ENCODE data around the gene AMIGO2.

AMIGO2 gene

GRCh38 chr12:47073951-47074350 lies 5.8 kb downstream of the AMIGO2 start:
- Histone ChIP-seq H3K9me3 (ENCODE audit: control extremely low read depth in 1 of 5, control insufficient read depth in 4 of 5, insufficient read depth in 2 of 5, low read depth in 1 of 5, low read length in 4 of 5) (no peaks in the 10 kb centered on the region), H3K36me3 (ENCODE audit: control insufficient read depth in 4 of 4, insufficient read depth in 4 of 4, low read length in 3 of 4) (no peaks in the 10 kb centered on the region), H3K27ac (ENCODE audit: insufficient read depth in 1 of 2, low read depth in 1 of 2, low read length in 2 of 2, poor library complexity in 1 of 2, severe bottlenecking in 2 of 2) (no peak overlapping the region), H3K27me3 (replicated peaks in 2 of 5; ENCODE audit: control insufficient read depth in 4 of 5, insufficient read depth in 5 of 5, low read length in 4 of 5) (peaks cover 0 to 9% (median 2%) of the 10 kb centered on the region in 5 experiments), H3K4me3 (ENCODE audit: control insufficient read depth in 1 of 7, extremely low read depth in 1 of 7, insufficient read depth in 4 of 7, low read depth in 2 of 7, low read length in 6 of 7) (no peak overlapping the region), H3K4me1 (ENCODE audit: control extremely low read depth in 1 of 4, control insufficient read depth in 4 of 4, insufficient read depth in 4 of 4, low read length in 3 of 4) (peaks cover 3 to 8% (median 5%) of the 10 kb centered on the region in 4 experiments)
- ChIA-PET POLR2A (no interaction called here), CTCF (interaction anchor here (1.0 to 1.4 kb wide), 2 partner anchors 233 to 323 kb away, joined by 3 to 4 read pairs; no protein-coding TSS in a partner anchor)
- no peak for DNase-seq
- WGBS (ENCODE audit: insufficient coverage), result 100% methylated on average over 1 of the region's 3 CpGs

- Histone ChIP-seq H3K27ac (ENCODE audit: insufficient read depth in 1 of 2, low read depth in 1 of 2, low read length in 2 of 2, poor library complexity in 1 of 2, severe bottlenecking in 2 of 2) (no peak overlapping the region), H3K36me3 (ENCODE audit: control insufficient read depth in 4 of 4, insufficient read depth in 4 of 4, low read length in 3 of 4) (no peaks in the 10 kb centered on the region), H3K9me3 (ENCODE audit: control extremely low read depth in 1 of 5, control insufficient read depth in 4 of 5, insufficient read depth in 2 of 5, low read depth in 1 of 5, low read length in 4 of 5) (no peaks in the 10 kb centered on the region), H3K4me1 (ENCODE audit: control extremely low read depth in 1 of 4, control insufficient read depth in 4 of 4, insufficient read depth in 4 of 4, low read length in 3 of 4) (no peaks in the 10 kb centered on the region), H3K27me3 (replicated peaks in 2 of 5; ENCODE audit: control insufficient read depth in 4 of 5, insufficient read depth in 5 of 5, low read length in 4 of 5) (peaks cover 0 to 1% (median 0%) of the 10 kb centered on the region in 5 experiments), H3K4me3 (ENCODE audit: control insufficient read depth in 1 of 7, extremely low read depth in 1 of 7, insufficient read depth in 4 of 7, low read depth in 2 of 7, low read length in 6 of 7) (no peak overlapping the region)
- CTCF ChIA-PET, result interaction anchor here (0.6 to 4.9 kb wide), 17 partner anchors 8 to 599 kb away, joined by 3 to 28 read pairs (median 3); partner anchors contain the start of genes AMIGO2 and PCED1B
- POLR2A ChIA-PET, result no interaction called here
- WGBS (ENCODE audit: insufficient coverage), result 61% methylated on average over 3 of the region's 5 CpGs
- DNase-seq, result peak; percentile 20 to 50 (median 47)
These were observed 8.4 kb downstream of the AMIGO2 start for GRCh38 chr12:47071241-47071852.

- 100% methylated on average over 1 of the region's 1 CpG for WGBS (ENCODE audit: insufficient coverage)
These were observed 9.4 kb downstream of the AMIGO2 start for GRCh38 chr12:47070310-47070709.

GRCh38 chr12:47068539-47068938 lies 11.2 kb downstream of the AMIGO2 start:
- WGBS (ENCODE audit: insufficient coverage), result 94% methylated on average over 6 of the region's 6 CpGs
- Histone ChIP-seq H3K4me1 (ENCODE audit: control extremely low read depth in 1 of 4, control insufficient read depth in 4 of 4, insufficient read depth in 4 of 4, low read length in 3 of 4) (no peaks in the 10 kb centered on the region), H3K27ac (ENCODE audit: insufficient read depth in 1 of 2, low read depth in 1 of 2, low read length in 2 of 2, poor library complexity in 1 of 2, severe bottlenecking in 2 of 2) (no peak overlapping the region), H3K9me3 (ENCODE audit: control extremely low read depth in 1 of 5, control insufficient read depth in 4 of 5, insufficient read depth in 2 of 5, low read depth in 1 of 5, low read length in 4 of 5) (no peaks in the 10 kb centered on the region), H3K27me3 (replicated peaks in 2 of 5; ENCODE audit: control insufficient read depth in 4 of 5, insufficient read depth in 5 of 5, low read length in 4 of 5) (no peaks in the 10 kb centered on the region), H3K36me3 (ENCODE audit: control insufficient read depth in 4 of 4, insufficient read depth in 4 of 4, low read length in 3 of 4) (no peaks in the 10 kb centered on the region), H3K4me3 (ENCODE audit: control insufficient read depth in 1 of 7, extremely low read depth in 1 of 7, insufficient read depth in 4 of 7, low read depth in 2 of 7, low read length in 6 of 7) (no peak overlapping the region)
- DNase-seq, result no peak
- CTCF ChIA-PET, result interaction anchor here (1.0 to 4.9 kb wide), 5 partner anchors 10 to 329 kb away, joined by 3 to 23 read pairs (median 4); partner anchors contain the start of genes AMIGO2 and PCED1B
- POLR2A ChIA-PET, result no interaction called here

More at GRCh38 chr12:47070310-47070709, 9.4 kb downstream of the AMIGO2 start:
- peaks cover 0 to 1% (median 0%) of the 10 kb centered on the region in 5 experiments for H3K27me3 ChIP-seq (replicated peaks in 2 of 5; ENCODE audit: control insufficient read depth in 4 of 5, insufficient read depth in 5 of 5, low read length in 4 of 5)
- no peaks in the 10 kb centered on the region for H3K36me3 ChIP-seq (ENCODE audit: control insufficient read depth in 4 of 4, insufficient read depth in 4 of 4, low read length in 3 of 4)
- no peaks in the 10 kb centered on the region for H3K4me1 ChIP-seq (ENCODE audit: control extremely low read depth in 1 of 4, control insufficient read depth in 4 of 4, insufficient read depth in 4 of 4, low read length in 3 of 4)
- H3K4me3 ChIP-seq (ENCODE audit: control insufficient read depth in 1 of 7, extremely low read depth in 1 of 7, insufficient read depth in 4 of 7, low read depth in 2 of 7, low read length in 6 of 7), result no peak overlapping the region
- H3K9me3 ChIP-seq (ENCODE audit: control extremely low read depth in 1 of 5, control insufficient read depth in 4 of 5, insufficient read depth in 2 of 5, low read depth in 1 of 5, low read length in 4 of 5), result no peaks in the 10 kb centered on the region
- ChIA-PET CTCF (interaction anchor here (0.7 to 4.9 kb wide), 18 partner anchors 9 to 600 kb away, joined by 3 to 28 read pairs (median 3); partner anchors contain the start of genes AMIGO2 and PCED1B), POLR2A (no interaction called here)
- DNase-seq, result no peak
- H3K27ac ChIP-seq (ENCODE audit: insufficient read depth in 1 of 2, low read depth in 1 of 2, low read length in 2 of 2, poor library complexity in 1 of 2, severe bottlenecking in 2 of 2), result no peak overlapping the region

- Histone ChIP-seq H3K27ac (ENCODE audit: insufficient read depth in 1 of 2, low read depth in 1 of 2, low read length in 2 of 2, poor library complexity in 1 of 2, severe bottlenecking in 2 of 2) (no peak overlapping the region), H3K9me3 (ENCODE audit: control extremely low read depth in 1 of 5, control insufficient read depth in 4 of 5, insufficient read depth in 2 of 5, low read depth in 1 of 5, low read length in 4 of 5) (no peaks in the 10 kb centered on the region), H3K36me3 (ENCODE audit: control insufficient read depth in 4 of 4, insufficient read depth in 4 of 4, low read length in 3 of 4) (no peaks in the 10 kb centered on the region), H3K4me1 (ENCODE audit: control extremely low read depth in 1 of 4, control insufficient read depth in 4 of 4, insufficient read depth in 4 of 4, low read length in 3 of 4) (no peaks in the 10 kb centered on the region), H3K27me3 (replicated peaks in 2 of 5; ENCODE audit: control insufficient read depth in 4 of 5, insufficient read depth in 5 of 5, low read length in 4 of 5) (no peaks in the 10 kb centered on the region), H3K4me3 (ENCODE audit: control insufficient read depth in 1 of 7, extremely low read depth in 1 of 7, insufficient read depth in 4 of 7, low read depth in 2 of 7, low read length in 6 of 7) (no peak overlapping the region)
- ChIA-PET POLR2A (interaction anchor here (0.7 kb wide), 1 partner anchor 45 kb away, joined by 4 read pairs; no protein-coding TSS in a partner anchor), CTCF (interaction anchor here (4.9 kb wide), 1 partner anchor 12 kb away, joined by 23 read pairs; the partner anchor contains the start of genes AMIGO2 and PCED1B)
- DNase-seq, result no peak
- 100% methylated on average over 1 of the region's 5 CpGs for WGBS (ENCODE audit: insufficient coverage)
These were observed 11.9 kb downstream of the AMIGO2 start for GRCh38 chr12:47067771-47068431.

GRCh38 chr12:47067176-47067575 lies 12.6 kb downstream of the AMIGO2 start:
- Histone ChIP-seq H3K9me3 (ENCODE audit: control extremely low read depth in 1 of 5, control insufficient read depth in 4 of 5, insufficient read depth in 2 of 5, low read depth in 1 of 5, low read length in 4 of 5) (no peaks in the 10 kb centered on the region), H3K4me1 (ENCODE audit: control extremely low read depth in 1 of 4, control insufficient read depth in 4 of 4, insufficient read depth in 4 of 4, low read length in 3 of 4) (no peaks in the 10 kb centered on the region), H3K27ac (ENCODE audit: insufficient read depth in 1 of 2, low read depth in 1 of 2, low read length in 2 of 2, poor library complexity in 1 of 2, severe bottlenecking in 2 of 2) (no peak overlapping the region), H3K27me3 (replicated peaks in 2 of 5; ENCODE audit: control insufficient read depth in 4 of 5, insufficient read depth in 5 of 5, low read length in 4 of 5) (no peaks in the 10 kb centered on the region), H3K36me3 (ENCODE audit: control insufficient read depth in 4 of 4, insufficient read depth in 4 of 4, low read length in 3 of 4) (no peaks in the 10 kb centered on the region), H3K4me3 (ENCODE audit: control insufficient read depth in 1 of 7, extremely low read depth in 1 of 7, insufficient read depth in 4 of 7, low read depth in 2 of 7, low read length in 6 of 7) (no peak overlapping the region)
- CTCF ChIA-PET, result interaction anchor here (4.9 kb wide), 1 partner anchor 12 kb away, joined by 23 read pairs; the partner anchor contains the start of genes AMIGO2 and PCED1B
- 100% methylated on average over 1 of the region's 1 CpG for WGBS (ENCODE audit: insufficient coverage)
- POLR2A ChIA-PET, result no interaction called here
- no peak for DNase-seq

Data from common myeloid progenitor, CD34-positive (primary cell).